Stimulated activated naive CD8-positive, alpha-beta T cell treated with anti-CD3 and anti-CD28 coated beads, Interleukin-15, Interleukin-2, amounts not matched to agents 100 U/mL and 50 U/mL, for 24 hours (primary cell): ENCODE data around the gene FSCN2.
A peak's percentile ranks its signal among the peaks of the same experiment; 100 is the strongest.

Experiments used
- ATAC-seq: fragments of 150-1000 bp; cut with Tn5 transposase; one replicate; pipeline ENCODE4 v1.10.0; 2021
- DNase-seq: peaks from one replicate; pipeline ENCODE4 v3.0.0; 2021

The FSCN2 gene

GRCh38 chr17:81527591-81528383, at the start of gene FSCN2:
Gene FSCN2, plus strand, starts transcription at chr17:81528377. Its CDS starts 155 bp downstream, at chr17:81528532.
- DNase-seq (no peak), ATAC-seq (no peak)

GRCh38 chr17:81479175-81480071, 48.8 kb upstream of the FSCN2 start:
- DNase-seq, result no peak

GRCh38 chr17:81480140-81481072, 47.8 kb upstream of the FSCN2 start:
- no peak for ATAC-seq
- no peak for DNase-seq

More at GRCh38 chr17:81479175-81480071, 48.8 kb upstream of the FSCN2 start:
- no peak for ATAC-seq

- peak; percentile 42 for ATAC-seq
- DNase-seq, result peak; percentile 66
Measured at GRCh38 chr17:81481073-81481799, 46.9 kb upstream of the FSCN2 start.

GRCh38 chr17:81481815-81482505, 46.2 kb upstream of the FSCN2 start:
- ATAC-seq, result no peak
- no peak for DNase-seq

- ATAC-seq (no peak), DNase-seq (no peak)
Measured at GRCh38 chr17:81482673-81483072, 45.5 kb upstream of the FSCN2 start.

GRCh38 chr17:81483085-81483861, 44.9 kb upstream of the FSCN2 start:
- ATAC-seq, result no peak
- peak; percentile 69 for DNase-seq

GRCh38 chr17:81483862-81484194, 44.3 kb upstream of the FSCN2 start:
- ATAC-seq, result peak; percentile 1
- DNase-seq, result peak; percentile 15

- DNase-seq (peak; percentile 93), ATAC-seq (peak; percentile 62)
Measured at GRCh38 chr17:81484195-81484979, 43.8 kb upstream of the FSCN2 start.

GRCh38 chr17:81486199-81486810, 41.9 kb upstream of the FSCN2 start:
- DNase-seq, result no peak

GRCh38 chr17:81487089-81487486, 41.1 kb upstream of the FSCN2 start:
- DNase-seq (no peak), ATAC-seq (no peak)

More at GRCh38 chr17:81486199-81486810, 41.9 kb upstream of the FSCN2 start:
- no peak for ATAC-seq

- ATAC-seq (peak; percentile 73), DNase-seq (peak; percentile 87)
Measured at GRCh38 chr17:81487487-81488275, 40.5 kb upstream of the FSCN2 start.

- ATAC-seq (no peak), DNase-seq (peak; percentile 33)
Measured at GRCh38 chr17:81488276-81488860, 39.8 kb upstream of the FSCN2 start.

GRCh38 chr17:81489012-81489997, 38.9 kb upstream of the FSCN2 start:
- DNase-seq (no peak), ATAC-seq (no peak)

GRCh38 chr17:81489998-81490992, 37.9 kb upstream of the FSCN2 start:
- ATAC-seq (no peak), DNase-seq (no peak)
